ENCODE data around the gene MACROD2.
"Not testable (repeated sequence)": the region's sequence is repeated elsewhere in the genome, so short reads cannot be mapped to it uniquely, and the experiment has no call there.

MACROD2 gene

GRCh38 chr20:14232650-14233049, 237.3 kb downstream of the MACROD2 start:
- H3K27me3 Mint-ChIP-seq (ENCODE audit: low read depth), result no peaks in the 10 kb centered on the region
- H3K9me3 Mint-ChIP-seq, result peaks cover 13% of the 10 kb centered on the region
- H3K36me3 Mint-ChIP-seq (ENCODE audit: low read depth), result no peaks in the 10 kb centered on the region
- no peak overlapping the region for H3K27ac Mint-ChIP-seq
- no peaks in the 10 kb centered on the region for H3K4me1 Mint-ChIP-seq (ENCODE audit: low read depth)
- no peak overlapping the region for H3K4me3 Mint-ChIP-seq

- Mint-ChIP-seq H3K27me3 (ENCODE audit: low read depth) (no peaks in the 10 kb centered on the region), H3K36me3 (ENCODE audit: low read depth) (no peaks in the 10 kb centered on the region), H3K9me3 (peaks cover 13% of the 10 kb centered on the region), H3K4me3 (no peak overlapping the region), H3K4me1 (ENCODE audit: low read depth) (no peaks in the 10 kb centered on the region), H3K27ac (no peak overlapping the region)
These were observed 239.5 kb downstream of the MACROD2 start for GRCh38 chr20:14234666-14235295.

GRCh38 chr20:14235355-14235754, 240.0 kb downstream of the MACROD2 start:
- H3K36me3 Mint-ChIP-seq (ENCODE audit: low read depth), result no peaks in the 10 kb centered on the region
- H3K27ac Mint-ChIP-seq, result no peak overlapping the region
- no peaks in the 10 kb centered on the region for H3K27me3 Mint-ChIP-seq (ENCODE audit: low read depth)
- peaks cover 13% of the 10 kb centered on the region for H3K9me3 Mint-ChIP-seq
- H3K4me1 Mint-ChIP-seq (ENCODE audit: low read depth), result no peaks in the 10 kb centered on the region
- no peak overlapping the region for H3K4me3 Mint-ChIP-seq

GRCh38 chr20:14245368-14245970, 250.2 kb downstream of the MACROD2 start:
- Mint-ChIP-seq H3K4me3 (no peak overlapping the region), H3K27ac (no peak overlapping the region), H3K9me3 (peaks cover 4% of the 10 kb centered on the region), H3K27me3 (ENCODE audit: low read depth) (no peaks in the 10 kb centered on the region), H3K4me1 (ENCODE audit: low read depth) (no peaks in the 10 kb centered on the region), H3K36me3 (ENCODE audit: low read depth) (no peaks in the 10 kb centered on the region)

GRCh38 chr20:14259689-14260088, 264.4 kb downstream of the MACROD2 start:
- Mint-ChIP-seq H3K9me3 (peaks cover 23% of the 10 kb centered on the region), H3K27me3 (ENCODE audit: low read depth) (no peaks in the 10 kb centered on the region), H3K4me1 (ENCODE audit: low read depth) (no peaks in the 10 kb centered on the region), H3K27ac (no peak overlapping the region), H3K36me3 (ENCODE audit: low read depth) (no peaks in the 10 kb centered on the region), H3K4me3 (no peak overlapping the region)

GRCh38 chr20:14260367-14260766, 265.1 kb downstream of the MACROD2 start:
- H3K4me1 Mint-ChIP-seq (ENCODE audit: low read depth), result no peaks in the 10 kb centered on the region
- H3K4me3 Mint-ChIP-seq, result no peak overlapping the region
- no peaks in the 10 kb centered on the region for H3K27me3 Mint-ChIP-seq (ENCODE audit: low read depth)
- peaks cover 23% of the 10 kb centered on the region for H3K9me3 Mint-ChIP-seq
- no peaks in the 10 kb centered on the region for H3K36me3 Mint-ChIP-seq (ENCODE audit: low read depth)
- no peak overlapping the region for H3K27ac Mint-ChIP-seq

GRCh38 chr20:14264869-14265268, 269.6 kb downstream of the MACROD2 start:
- peaks cover 10% of the 10 kb centered on the region for H3K9me3 Mint-ChIP-seq
- H3K4me1 Mint-ChIP-seq (ENCODE audit: low read depth), result no peaks in the 10 kb centered on the region
- no peak overlapping the region for H3K27ac Mint-ChIP-seq
- H3K27me3 Mint-ChIP-seq (ENCODE audit: low read depth), result no peaks in the 10 kb centered on the region
- H3K36me3 Mint-ChIP-seq (ENCODE audit: low read depth), result no peaks in the 10 kb centered on the region
- H3K4me3 Mint-ChIP-seq, result no peak overlapping the region

GRCh38 chr20:14266246-14266645, 270.9 kb downstream of the MACROD2 start:
- H3K9me3 Mint-ChIP-seq, result peaks cover 13% of the 10 kb centered on the region
- H3K27ac Mint-ChIP-seq, result no peak overlapping the region
- no peak overlapping the region for H3K4me3 Mint-ChIP-seq
- no peaks in the 10 kb centered on the region for H3K36me3 Mint-ChIP-seq (ENCODE audit: low read depth)
- H3K27me3 Mint-ChIP-seq (ENCODE audit: low read depth), result no peaks in the 10 kb centered on the region
- H3K4me1 Mint-ChIP-seq (ENCODE audit: low read depth), result no peaks in the 10 kb centered on the region

GRCh38 chr20:14270751-14271150, 275.4 kb downstream of the MACROD2 start:
- not testable (repeated sequence) for H3K4me1 Mint-ChIP-seq (ENCODE audit: low read depth); H3K36me3 Mint-ChIP-seq (ENCODE audit: low read depth); H3K9me3 Mint-ChIP-seq; H3K27me3 Mint-ChIP-seq (ENCODE audit: low read depth); H3K4me3 Mint-ChIP-seq; H3K27ac Mint-ChIP-seq

- Mint-ChIP-seq H3K27me3 (ENCODE audit: low read depth) (no peaks in the 10 kb centered on the region), H3K4me1 (ENCODE audit: low read depth) (no peaks in the 10 kb centered on the region), H3K27ac (no peak overlapping the region), H3K9me3 (peaks cover 11% of the 10 kb centered on the region), H3K36me3 (ENCODE audit: low read depth) (no peaks in the 10 kb centered on the region), H3K4me3 (no peak overlapping the region)
These were observed 286.8 kb downstream of the MACROD2 start for GRCh38 chr20:14282140-14282539.

GRCh38 chr20:14284443-14284842, 289.1 kb downstream of the MACROD2 start:
- Mint-ChIP-seq H3K9me3 (peaks cover 8% of the 10 kb centered on the region), H3K27ac (no peak overlapping the region), H3K36me3 (ENCODE audit: low read depth) (no peaks in the 10 kb centered on the region), H3K4me1 (ENCODE audit: low read depth) (no peaks in the 10 kb centered on the region), H3K27me3 (ENCODE audit: low read depth) (no peaks in the 10 kb centered on the region), H3K4me3 (no peak overlapping the region)

GRCh38 chr20:14288341-14289330, 293.3 kb downstream of the MACROD2 start:
- Mint-ChIP-seq H3K4me3 (no peak overlapping the region), H3K9me3 (peaks cover 4% of the 10 kb centered on the region), H3K4me1 (ENCODE audit: low read depth) (no peaks in the 10 kb centered on the region), H3K27ac (no peak overlapping the region), H3K27me3 (ENCODE audit: low read depth) (no peaks in the 10 kb centered on the region), H3K36me3 (ENCODE audit: low read depth) (no peaks in the 10 kb centered on the region)

GRCh38 chr20:14291502-14291901, 296.2 kb downstream of the MACROD2 start:
- Mint-ChIP-seq H3K4me3 (no peak overlapping the region), H3K9me3 (peaks cover 4% of the 10 kb centered on the region), H3K36me3 (ENCODE audit: low read depth) (no peaks in the 10 kb centered on the region), H3K4me1 (ENCODE audit: low read depth) (no peaks in the 10 kb centered on the region), H3K27ac (no peak overlapping the region), H3K27me3 (ENCODE audit: low read depth) (no peaks in the 10 kb centered on the region)

GRCh38 chr20:14295238-14295637, 299.9 kb downstream of the MACROD2 start:
- no peaks in the 10 kb centered on the region for H3K4me1 Mint-ChIP-seq (ENCODE audit: low read depth)

More at GRCh38 chr20:14295238-14295637, 299.9 kb downstream of the MACROD2 start:
- Mint-ChIP-seq H3K4me3 (no peak overlapping the region), H3K9me3 (peaks cover 4% of the 10 kb centered on the region), H3K27ac (no peak overlapping the region), H3K27me3 (ENCODE audit: low read depth) (no peaks in the 10 kb centered on the region), H3K36me3 (ENCODE audit: low read depth) (no peaks in the 10 kb centered on the region)
